Tongue (tissue), 2 donors: ENCODE data around the gene ESD. TPM values are rescaled to one million over a fixed set of nuclear protein-coding genes. Genes with fewer than 3 reads are reported as not detected.
"Not testable (repeated sequence)": the region's sequence is repeated elsewhere in the genome, so short reads cannot be mapped to it uniquely, and the experiment has no call there.

Source experiments
- DNase-seq: peaks from one replicate; pipeline ENCODE4 v3.0.0-alpha.2; 2015
- total RNA-seq: library from RNA; depleted of rRNA; stranded (reverse); fragments of >200 nt; gene quantifications from one replicate; pipeline ENCODE4 v1.2.3, GENCODE V29; 2014

Gene ESD
- total RNA-seq, 1 donor from 2014 or later, result 109 TPM

DNA sequence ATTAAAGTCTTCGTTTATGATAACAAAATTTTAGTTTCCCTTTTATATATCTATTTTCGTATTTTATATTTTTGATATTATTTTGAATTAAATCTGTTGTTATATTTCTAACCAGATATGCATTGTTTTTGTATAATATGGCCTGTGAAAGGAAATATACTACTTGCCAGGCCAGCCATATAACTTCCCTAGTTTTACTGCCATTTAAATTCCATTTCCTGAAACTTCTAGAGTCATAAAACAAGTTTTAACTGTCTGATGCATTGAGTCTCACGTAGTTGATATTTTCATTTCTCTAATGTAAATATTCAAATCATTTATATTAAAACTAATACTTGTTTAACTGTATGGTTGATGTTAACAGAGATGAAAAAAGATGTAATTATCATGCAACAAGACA is 13.5 kb downstream of the ESD start:
- DNase-seq, result no peak

DNA sequence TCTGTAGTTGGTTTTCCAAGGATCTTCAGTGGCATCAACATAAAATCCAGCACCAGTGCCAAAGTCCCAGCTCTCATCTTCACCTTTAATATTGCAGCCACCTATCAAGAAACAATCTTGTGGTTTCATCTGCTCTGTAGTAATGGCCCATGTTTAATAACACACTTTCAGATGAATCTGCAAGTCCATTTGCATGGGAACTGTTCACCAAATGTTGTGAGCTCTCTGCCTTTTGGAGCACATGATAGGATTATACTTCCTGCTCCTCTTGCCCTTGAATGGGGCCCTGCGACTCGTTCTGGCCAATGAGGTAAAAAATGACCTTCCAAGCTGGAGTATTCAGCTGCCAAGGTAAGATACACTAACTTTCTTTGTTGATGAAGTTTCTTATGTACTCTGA is 14.3 kb downstream of the ESD start:
- DNase-seq, result no peak

GRCh38 chr13:46782066-46782465 is 14.9 kb downstream of the ESD start:
- DNase-seq, result no peak

DNA sequence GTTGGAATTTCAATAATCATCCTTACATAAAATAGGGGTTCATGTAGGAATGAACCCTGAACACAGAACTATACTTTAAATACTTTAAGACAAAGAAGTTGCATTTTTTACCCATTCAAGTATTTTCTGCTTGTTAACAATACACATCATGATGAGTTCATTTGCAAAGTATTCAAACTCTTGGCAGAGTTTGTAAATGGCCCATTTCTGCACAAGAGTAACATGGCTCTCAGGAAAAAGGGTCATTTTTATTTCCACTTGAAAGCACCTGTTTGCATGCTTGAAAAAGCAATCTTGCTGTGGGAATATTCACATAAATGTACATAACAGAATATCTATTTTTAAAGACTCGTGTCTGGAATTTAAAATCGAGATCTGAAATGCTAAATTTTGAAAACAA is 18.1 kb downstream of the ESD start:
- no peak for DNase-seq

DNA sequence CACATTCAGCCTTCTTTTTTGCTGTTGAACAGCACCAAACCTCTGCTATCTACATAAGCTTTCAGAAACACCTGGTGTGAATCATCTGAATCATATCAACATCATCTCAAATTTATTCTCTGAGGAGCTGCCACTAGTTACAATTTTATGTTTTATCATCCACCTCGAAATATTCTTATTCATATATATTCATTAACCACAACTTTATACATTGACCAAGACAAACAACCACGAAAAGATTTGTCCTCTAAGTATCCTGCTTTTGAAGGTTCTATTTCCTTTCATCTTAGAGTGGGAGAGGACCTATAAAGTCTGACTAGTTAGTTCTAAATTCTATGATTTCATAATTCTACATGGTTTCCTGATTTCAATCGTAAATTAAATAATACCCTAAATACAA is 18.9 kb downstream of the ESD start:
- DNase-seq, result no peak

DNA sequence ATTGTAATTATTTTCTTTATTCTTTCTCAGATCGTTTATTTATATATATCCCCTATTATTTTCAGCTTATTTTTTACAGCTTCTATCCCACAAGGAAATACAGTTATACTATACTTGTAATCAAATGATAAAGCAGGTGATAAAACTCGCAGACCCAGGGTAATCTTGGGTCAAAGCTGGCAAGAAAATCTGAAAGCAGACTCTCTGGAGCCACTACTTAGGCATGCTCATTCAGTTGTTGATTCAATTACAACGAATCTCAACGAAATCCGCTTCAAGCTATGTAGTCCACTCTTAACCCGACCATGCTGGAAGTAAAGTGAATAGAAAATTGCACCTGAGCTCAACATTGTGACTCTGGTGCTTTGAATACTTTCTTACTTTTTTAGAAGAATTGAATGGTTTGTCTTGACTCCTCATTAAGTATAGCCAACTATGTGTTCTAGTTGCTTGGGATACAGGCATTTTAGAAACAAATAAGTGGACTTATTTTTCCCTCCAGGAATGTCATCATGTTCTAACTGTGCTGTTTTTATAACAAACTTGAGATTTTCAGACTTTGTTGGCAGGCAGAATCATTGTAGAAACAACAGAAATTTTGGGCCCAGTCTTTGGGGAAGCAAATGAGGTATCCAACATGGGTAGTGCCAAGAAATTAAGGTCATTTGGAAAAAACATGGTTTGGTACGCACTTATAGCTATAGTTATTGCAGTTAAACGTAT is 21.4 kb downstream of the ESD start:
- DNase-seq, result no peak

- DNase-seq, result no peak
These were observed 23.4 kb downstream of the ESD start for GRCh38 chr13:46773541-46773940.

DNA sequence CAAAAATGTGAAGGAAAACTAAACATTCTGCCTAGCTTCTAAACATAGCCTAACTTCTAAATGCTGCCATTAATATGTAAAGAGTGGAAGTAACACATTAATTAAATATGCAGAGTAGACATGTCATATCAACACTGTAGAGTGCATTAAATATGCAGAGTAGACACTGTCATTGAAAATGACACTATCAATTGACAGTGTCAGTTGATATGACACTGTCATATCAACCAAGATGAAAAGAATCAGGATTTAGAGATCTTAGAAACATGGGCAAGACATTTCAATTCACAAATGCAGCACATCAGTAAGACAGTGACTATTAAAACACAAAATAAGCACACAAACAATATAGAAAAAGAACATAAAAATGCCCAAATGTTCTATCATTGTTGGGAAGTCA is 25.3 kb downstream of the ESD start:
- DNase-seq, result no peak

- not testable (repeated sequence) for DNase-seq
These were observed 27.0 kb downstream of the ESD start for GRCh38 chr13:46769925-46770324.

DNA sequence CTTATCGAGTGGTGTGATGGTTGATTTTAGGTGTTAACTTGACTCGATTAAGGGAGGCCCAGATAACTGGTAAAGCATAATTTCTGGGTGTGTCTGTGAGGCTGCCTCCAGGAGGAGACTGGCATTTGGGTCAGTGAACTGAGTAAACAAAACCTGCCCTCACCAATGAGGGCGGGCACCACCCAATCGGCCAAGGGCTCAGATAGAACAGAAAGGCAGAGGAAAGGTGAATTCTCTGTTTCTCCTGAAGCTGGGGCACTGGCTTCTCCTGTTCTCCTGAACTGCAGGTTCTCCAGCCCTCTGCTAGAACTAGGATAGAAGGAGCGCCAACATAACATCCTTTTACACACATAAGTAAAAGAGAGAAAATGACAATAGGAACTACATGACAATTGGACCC is 35.1 kb downstream of the ESD start:
- no peak for DNase-seq

GRCh38 chr13:46761174-46761573 is 35.8 kb downstream of the ESD start:
- DNase-seq, result no peak

DNA sequence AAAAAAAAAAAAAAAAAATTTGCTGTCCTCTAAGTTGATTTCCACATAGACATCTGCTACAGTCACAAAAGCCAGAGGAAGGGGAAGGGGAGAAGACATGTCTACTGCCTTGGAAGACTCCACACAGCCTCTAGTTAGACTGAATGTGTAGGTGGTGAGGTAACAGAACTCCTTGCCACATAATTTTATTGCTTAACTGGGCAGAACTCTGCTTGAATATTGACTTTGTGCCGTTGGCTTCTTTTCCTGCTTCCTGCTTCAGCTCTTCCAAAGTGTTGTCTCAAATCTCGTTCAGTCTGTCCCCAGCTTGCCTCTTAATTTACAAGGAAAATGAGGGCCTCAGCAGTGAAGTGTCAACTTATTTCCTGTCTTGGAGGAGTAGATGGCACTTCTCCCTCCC is 37.1 kb downstream of the ESD start:
- no peak for DNase-seq

DNA sequence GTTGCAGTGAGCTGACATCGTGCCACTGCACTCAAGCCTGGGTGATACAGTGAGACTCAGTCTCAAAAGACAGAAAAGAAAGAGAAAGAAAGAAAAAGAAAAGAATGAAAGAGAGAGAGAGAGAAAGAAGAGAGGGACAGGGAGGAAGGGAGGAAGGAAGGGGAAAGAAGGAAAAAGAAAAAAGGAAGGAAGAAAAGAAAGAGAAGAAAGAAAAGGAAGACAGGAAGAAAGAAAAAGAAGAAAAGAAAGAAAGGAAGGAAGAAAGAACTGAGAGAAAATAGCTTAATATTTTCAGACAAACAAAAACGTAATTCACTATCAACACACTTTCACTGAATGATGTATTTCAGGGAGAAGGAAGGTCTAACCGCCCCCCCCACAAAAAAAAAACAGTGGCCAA is 39.3 kb downstream of the ESD start:
- DNase-seq, result no peak

- no peak for DNase-seq
These were observed 40.0 kb downstream of the ESD start for GRCh38 chr13:46756977-46757376.

GRCh38 chr13:46755508-46755907 is 41.5 kb downstream of the ESD start:
- not testable (repeated sequence) for DNase-seq

GRCh38 chr13:46754812-46755211 is 42.1 kb downstream of the ESD start:
- DNase-seq, result no peak

GRCh38 chr13:46753917-46754316 is 43.0 kb downstream of the ESD start:
- DNase-seq, result no peak

- no peak for DNase-seq
These were observed 43.8 kb downstream of the ESD start for GRCh38 chr13:46753137-46753536.

DNA sequence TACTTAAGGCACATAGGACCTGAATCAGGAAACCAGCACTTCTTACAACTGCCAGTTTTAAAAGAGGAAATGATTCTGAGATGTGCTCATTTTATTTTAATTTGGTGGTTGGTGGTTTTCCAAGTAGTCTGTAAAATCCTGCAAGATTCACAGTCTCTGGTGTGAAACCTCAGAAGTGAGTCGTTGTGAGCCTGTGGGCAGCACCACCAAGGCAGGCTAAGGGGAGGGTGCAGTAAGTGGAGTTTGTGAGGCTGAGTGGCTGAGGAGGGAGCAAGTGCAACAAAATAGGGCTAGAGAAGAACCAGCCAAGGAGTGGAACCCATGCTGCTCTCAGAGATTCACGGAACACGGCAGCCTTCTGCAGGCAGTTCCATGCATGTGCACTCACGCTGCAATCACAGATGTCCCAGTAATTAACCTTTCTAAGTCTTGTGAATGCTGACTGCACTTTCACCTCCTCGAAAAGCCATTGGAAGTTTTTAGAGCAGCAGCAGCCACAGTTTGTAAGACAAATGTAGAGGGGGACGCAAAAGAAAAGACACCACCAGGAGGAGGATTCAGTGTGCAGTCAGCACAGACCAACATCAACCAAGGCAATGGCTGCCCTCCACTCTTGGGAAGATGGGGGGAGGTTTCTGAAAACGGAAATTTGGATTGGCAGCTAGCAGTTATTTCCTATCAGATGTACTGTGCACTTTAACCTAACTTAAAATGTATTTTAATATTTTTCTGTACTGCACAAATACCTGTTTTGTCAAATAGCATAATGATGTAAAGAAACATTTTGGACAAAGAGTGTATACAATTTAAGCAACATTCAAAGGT is 44.9 kb downstream of the ESD start:
- DNase-seq, result no peak

- DNase-seq, result no peak
These were observed 47.0 kb downstream of the ESD start for GRCh38 chr13:46749951-46750350.

- DNase-seq, result no peak
These were observed 48.7 kb downstream of the ESD start for GRCh38 chr13:46748300-46748699.

DNA sequence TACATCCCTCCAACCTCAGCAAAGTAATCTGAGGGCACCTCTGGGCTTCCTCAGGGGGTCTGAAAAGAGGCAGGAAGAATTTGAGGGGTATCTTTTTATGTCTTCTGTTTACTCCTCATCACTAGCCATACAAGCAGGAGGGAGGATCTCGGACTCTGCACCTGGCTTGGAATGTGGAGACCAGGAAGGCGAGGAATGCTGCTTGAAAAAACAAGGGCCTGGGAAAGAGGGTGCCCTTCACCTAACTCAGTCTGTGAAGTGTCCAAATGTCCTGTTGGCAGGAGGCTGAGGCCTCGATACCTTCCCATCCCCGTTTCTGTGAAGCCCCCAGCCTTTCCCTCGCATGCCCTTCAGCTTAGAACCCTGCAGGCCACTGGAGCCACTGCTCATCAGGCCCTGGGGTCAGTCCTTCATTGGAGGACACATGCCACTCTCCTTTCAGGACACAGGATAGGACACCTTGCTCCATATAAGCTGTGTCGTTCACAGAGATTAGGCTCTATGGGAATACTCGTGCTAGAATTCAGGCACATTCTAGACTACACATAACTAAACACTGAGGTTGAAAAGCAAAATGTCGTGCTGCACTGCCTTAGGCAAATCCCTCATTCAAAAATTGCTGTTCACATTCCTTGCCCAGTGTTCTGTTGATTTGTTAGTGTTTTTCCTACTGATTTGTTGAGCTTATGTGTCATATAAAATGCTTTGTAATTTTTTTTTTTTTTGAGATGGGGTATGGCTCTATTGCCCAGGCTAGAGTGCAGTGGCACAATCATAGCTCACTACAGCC is 49.7 kb downstream of the ESD start:
- DNase-seq, result no peak

GRCh38 chr13:46745706-46746105 is 51.3 kb downstream of the ESD start:
- DNase-seq, result no peak
